Measurements from ENCODE around the gene EPHX1. TPM values are rescaled to one million over a fixed set of nuclear protein-coding genes. Genes with fewer than 3 reads are reported as not detected.

Gene EPHX1
- total and polyA plus RNA-seq, 10 of the 15 experiments (the other 5 are each of a cell fraction or from before 2014, with no cell fraction given): 0.33 to 2.9 (median 0.78) TPM; not detected in 2

DNA sequence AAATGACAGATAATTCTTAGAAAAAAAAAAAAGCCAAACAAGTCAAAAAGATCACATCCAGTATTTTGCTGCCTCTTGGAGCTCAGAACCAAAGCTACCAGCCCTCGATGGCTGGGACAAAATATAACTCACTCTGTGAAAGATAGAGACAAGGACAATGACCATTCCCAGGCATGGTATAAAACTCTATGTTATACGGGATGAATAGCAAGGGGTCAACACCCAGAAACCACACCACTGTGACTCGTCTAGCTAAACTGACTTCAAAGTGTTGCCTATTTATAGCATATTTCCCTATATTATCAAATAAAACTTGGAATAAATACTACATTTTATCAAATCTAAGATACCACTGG lies 62.1 kb downstream of the EPHX1 start:
- H4K20me1 ChIP-seq (ENCODE audit: control insufficient read depth, insufficient read depth): no peaks in the 10 kb centered on the region
- FAIRE-seq (no peak), ATAC-seq (no peak), DNase-seq (ENCODE audit: low read depth, low spot score) (no peak)
- H3K27me3 ChIP-seq (replicated peaks in 1 of 2; ENCODE audit: control insufficient read depth in 2 of 2, insufficient read depth in 2 of 2, low read length in 1 of 2): no peaks in the 10 kb centered on the region
- H3K36me3 ChIP-seq (ENCODE audit: control insufficient read depth in 2 of 2, insufficient read depth in 2 of 2, low read length in 1 of 2): peaks cover 4 to 23% of the 10 kb centered on the region in 2 experiments
- POLR2A ChIA-PET: interaction anchor here (0.7 kb wide), 1 partner anchor 94 kb away, joined by 3 read pairs; the partner anchor contains the start of gene SRP9
- SMC1A ChIA-PET (ENCODE audit: uncharacterized antibody, unreplicated experiment): interaction anchor here (2.7 kb wide), 1 partner anchor 9 kb away, joined by 8 read pairs; no protein-coding TSS in a partner anchor
- H2AFZ ChIP-seq (ENCODE audit: control insufficient read depth, low read depth, low read length): no peak overlapping the region
- intact Hi-C loops (cut with micrococcal nuclease; ENCODE audit: unreplicated experiment) (no loop called here), in situ Hi-C loops (cut with MboI) (no loop called here)
- no peaks in the 10 kb centered on the region for H3K79me2 ChIP-seq (ENCODE audit: control insufficient read depth, insufficient read depth, low read length)
- no TSS peak for BruUV-seq (replicated peaks)
- no peaks in the 10 kb centered on the region for H3K9me3 ChIP-seq (replicated peaks; ENCODE audit: control insufficient read depth, insufficient read depth, low read length)
- no peaks in the 10 kb centered on the region for H3K4me1 ChIP-seq (ENCODE audit: control insufficient read depth, insufficient read depth, low read length)
- no peak overlapping the region for H3K4me2 ChIP-seq (ENCODE audit: control insufficient read depth, insufficient read depth)
- CTCF ChIA-PET: interaction anchor here (1.0 to 1.5 kb wide), 3 partner anchors 10 to 40 kb away, joined by 3 to 4 read pairs (median 4); partner anchors contain the start of gene TMEM63A
- RAD21 ChIA-PET (ENCODE audit: unreplicated experiment): no interaction called here
- no peak overlapping the region for H3K9ac ChIP-seq (ENCODE audit: control insufficient read depth, insufficient read depth, low read length)
- 79% methylated on average over 3 of the region's 3 CpGs for WGBS (ENCODE audit: insufficient coverage, insufficient replicate concordance, low lambda C conversion rate, missing lambda C conversion rate)
- H3K27ac ChIP-seq (ENCODE audit: control insufficient read depth, insufficient read depth): no peak overlapping the region
- H3K4me3 ChIP-seq: no peak overlapping the region
- no peak for TF ChIP-seq CUX1 (IDR thresholded peaks at IDR 0.05; ENCODE audit: insufficient replicate concordance, low read depth, low read length)
- TF ChIP-seq, protein P1, sequence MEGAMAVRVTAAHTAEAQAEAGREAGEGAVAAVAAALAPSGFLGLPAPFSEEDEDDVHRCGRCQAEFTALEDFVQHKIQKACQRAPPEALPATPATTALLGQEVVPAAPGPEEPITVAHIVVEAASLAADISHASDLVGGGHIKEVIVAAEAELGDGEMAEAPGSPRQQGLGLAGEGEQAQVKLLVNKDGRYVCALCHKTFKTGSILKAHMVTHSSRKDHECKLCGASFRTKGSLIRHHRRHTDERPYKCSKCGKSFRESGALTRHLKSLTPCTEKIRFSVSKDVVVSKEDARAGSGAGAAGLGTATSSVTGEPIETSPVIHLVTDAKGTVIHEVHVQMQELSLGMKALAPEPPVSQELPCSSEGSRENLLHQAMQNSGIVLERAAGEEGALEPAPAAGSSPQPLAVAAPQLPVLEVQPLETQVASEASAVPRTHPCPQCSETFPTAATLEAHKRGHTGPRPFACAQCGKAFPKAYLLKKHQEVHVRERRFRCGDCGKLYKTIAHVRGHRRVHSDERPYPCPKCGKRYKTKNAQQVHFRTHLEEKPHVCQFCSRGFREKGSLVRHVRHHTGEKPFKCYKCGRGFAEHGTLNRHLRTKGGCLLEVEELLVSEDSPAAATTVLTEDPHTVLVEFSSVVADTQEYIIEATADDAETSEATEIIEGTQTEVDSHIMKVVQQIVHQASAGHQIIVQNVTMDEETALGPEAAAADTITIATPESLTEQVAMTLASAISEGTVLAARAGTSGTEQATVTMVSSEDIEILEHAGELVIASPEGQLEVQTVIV (IDR thresholded peaks at IDR 0.05; ENCODE audit: borderline replicate concordance, partially characterized antibody): no peak
- no peak for TF ChIP-seq SPI1 (IDR thresholded peaks at IDR 0.05; ENCODE audit: borderline replicate concordance, insufficient read depth, low read depth, low read length)
- TF ChIP-seq GABPA (IDR thresholded peaks at IDR 0.05; ENCODE audit: low read depth): no peak
- TF ChIP-seq NRF1 (conservative IDR thresholded peaks at IDR 0.05; ENCODE audit: low read depth, low read length): no peak
- no peak for TF ChIP-seq IKZF1 (conservative IDR thresholded peaks at IDR 0.05)
- no peak for TF ChIP-seq SMAD1 (IDR thresholded peaks at IDR 0.05; ENCODE audit: low read depth, partially characterized antibody)
- no peak for TF ChIP-seq TBL1XR1 (IDR thresholded peaks at IDR 0.05; ENCODE audit: low read depth, low read length)
- TF ChIP-seq RAD21 (IDR thresholded peaks at IDR 0.05; ENCODE audit: insufficient read depth, low read depth, low read length): no peak
- TF ChIP-seq, protein P2, sequence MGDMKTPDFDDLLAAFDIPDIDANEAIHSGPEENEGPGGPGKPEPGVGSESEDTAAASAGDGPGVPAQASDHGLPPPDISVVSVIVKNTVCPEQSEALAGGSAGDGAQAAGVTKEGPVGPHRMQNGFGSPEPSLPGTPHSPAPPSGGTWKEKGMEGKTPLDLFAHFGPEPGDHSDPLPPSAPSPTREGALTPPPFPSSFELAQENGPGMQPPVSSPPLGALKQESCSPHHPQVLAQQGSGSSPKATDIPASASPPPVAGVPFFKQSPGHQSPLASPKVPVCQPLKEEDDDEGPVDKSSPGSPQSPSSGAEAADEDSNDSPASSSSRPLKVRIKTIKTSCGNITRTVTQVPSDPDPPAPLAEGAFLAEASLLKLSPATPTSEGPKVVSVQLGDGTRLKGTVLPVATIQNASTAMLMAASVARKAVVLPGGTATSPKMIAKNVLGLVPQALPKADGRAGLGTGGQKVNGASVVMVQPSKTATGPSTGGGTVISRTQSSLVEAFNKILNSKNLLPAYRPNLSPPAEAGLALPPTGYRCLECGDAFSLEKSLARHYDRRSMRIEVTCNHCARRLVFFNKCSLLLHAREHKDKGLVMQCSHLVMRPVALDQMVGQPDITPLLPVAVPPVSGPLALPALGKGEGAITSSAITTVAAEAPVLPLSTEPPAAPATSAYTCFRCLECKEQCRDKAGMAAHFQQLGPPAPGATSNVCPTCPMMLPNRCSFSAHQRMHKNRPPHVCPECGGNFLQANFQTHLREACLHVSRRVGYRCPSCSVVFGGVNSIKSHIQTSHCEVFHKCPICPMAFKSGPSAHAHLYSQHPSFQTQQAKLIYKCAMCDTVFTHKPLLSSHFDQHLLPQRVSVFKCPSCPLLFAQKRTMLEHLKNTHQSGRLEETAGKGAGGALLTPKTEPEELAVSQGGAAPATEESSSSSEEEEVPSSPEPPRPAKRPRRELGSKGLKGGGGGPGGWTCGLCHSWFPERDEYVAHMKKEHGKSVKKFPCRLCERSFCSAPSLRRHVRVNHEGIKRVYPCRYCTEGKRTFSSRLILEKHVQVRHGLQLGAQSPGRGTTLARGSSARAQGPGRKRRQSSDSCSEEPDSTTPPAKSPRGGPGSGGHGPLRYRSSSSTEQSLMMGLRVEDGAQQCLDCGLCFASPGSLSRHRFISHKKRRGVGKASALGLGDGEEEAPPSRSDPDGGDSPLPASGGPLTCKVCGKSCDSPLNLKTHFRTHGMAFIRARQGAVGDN (IDR thresholded peaks at IDR 0.05): no peak
- no peak for TF ChIP-seq KAT2A (conservative IDR thresholded peaks at IDR 0.05; ENCODE audit: control insufficient read depth, low read depth, low read length)
- TF ChIP-seq HDAC6 (IDR thresholded peaks at IDR 0.05; ENCODE audit: unreplicated experiment): no peak
- no peak for TF ChIP-seq RBBP5 (conservative IDR thresholded peaks at IDR 0.05)
